ENCODE measurements around the gene ZDHHC14. TPM values are rescaled to one million over a fixed set of nuclear protein-coding genes. Genes with fewer than 3 reads are reported as not detected.
"Not testable (repeated sequence)": the region's sequence is repeated elsewhere in the genome, so short reads cannot be mapped to it uniquely, and the experiment has no call there.

ZDHHC14 gene
- total RNA-seq, 1 donor from 2014 or later, result 26.1 TPM

- intact Hi-C loops (cut with DNase I), result no loop called here
- DNase-seq (ENCODE audit: low spot score), result no peak
Observed at GRCh38 chr6:157401734-157402338, 20.8 kb downstream of the ZDHHC14 start.

- intact Hi-C loops (cut with DNase I), result no loop called here
- DNase-seq (ENCODE audit: low spot score), result no peak
Observed at GRCh38 chr6:157402996-157403685, 22.2 kb downstream of the ZDHHC14 start.

- DNase-seq (ENCODE audit: low spot score), result no peak
- intact Hi-C loops (cut with DNase I), result no loop called here
Observed at GRCh38 chr6:157403686-157404051, 22.7 kb downstream of the ZDHHC14 start.

GRCh38 chr6:157405986-157406385, 25.0 kb downstream of the ZDHHC14 start:
- DNase-seq (ENCODE audit: low spot score), result no peak
- intact Hi-C loops (cut with DNase I), result no loop called here

- no peak for DNase-seq (ENCODE audit: low spot score)
- intact Hi-C loops (cut with DNase I), result no loop called here
Observed at GRCh38 chr6:157406661-157407060, 25.7 kb downstream of the ZDHHC14 start.

GRCh38 chr6:157407646-157408045, 26.7 kb downstream of the ZDHHC14 start:
- no peak for DNase-seq (ENCODE audit: low spot score)
- intact Hi-C loops (cut with DNase I), result no loop called here

- intact Hi-C loops (cut with DNase I); DNase-seq (ENCODE audit: low spot score): not testable (repeated sequence)
Observed at GRCh38 chr6:157408427-157408826, 27.4 kb downstream of the ZDHHC14 start.

GRCh38 chr6:157410045-157410444, 29.1 kb downstream of the ZDHHC14 start:
- DNase-seq (ENCODE audit: low spot score), result no peak
- intact Hi-C loops (cut with DNase I), result no loop called here

GRCh38 chr6:157411368-157411767, 30.4 kb downstream of the ZDHHC14 start:
- no peak for DNase-seq (ENCODE audit: low spot score)
- intact Hi-C loops (cut with DNase I), result no loop called here

GRCh38 chr6:157412791-157413190, 31.8 kb downstream of the ZDHHC14 start:
- intact Hi-C loops (cut with DNase I), result no loop called here

GRCh38 chr6:157420497-157420896, 39.5 kb downstream of the ZDHHC14 start:
- peak; percentile 27 for DNase-seq (ENCODE audit: low spot score)

More at GRCh38 chr6:157412791-157413190, 31.8 kb downstream of the ZDHHC14 start:
- DNase-seq (ENCODE audit: low spot score), result no peak

GRCh38 chr6:157424491-157425020, 43.6 kb downstream of the ZDHHC14 start:
- peak; percentile 72 for DNase-seq (ENCODE audit: low spot score)
- intact Hi-C loops (cut with DNase I), result no loop called here

More at GRCh38 chr6:157420497-157420896, 39.5 kb downstream of the ZDHHC14 start:
- intact Hi-C loops (cut with DNase I), result no loop called here

GRCh38 chr6:157427969-157428368, 47.0 kb downstream of the ZDHHC14 start:
- peak; percentile 29 for DNase-seq (ENCODE audit: low spot score)
- intact Hi-C loops (cut with DNase I), result no loop called here

- intact Hi-C loops (cut with DNase I), result no loop called here
- peak; percentile 63 for DNase-seq (ENCODE audit: low spot score)
Observed at GRCh38 chr6:157428427-157429202, 47.6 kb downstream of the ZDHHC14 start.

- DNase-seq (ENCODE audit: low spot score), result no peak
- intact Hi-C loops (cut with DNase I), result no loop called here
Observed at GRCh38 chr6:157429248-157429647, 48.3 kb downstream of the ZDHHC14 start.

- intact Hi-C loops (cut with DNase I), result loop anchor here (5.0 kb wide), 2 partner anchors 49 to 104 kb away; partner anchors contain the start of gene ZDHHC14
- peak; percentile 73 for DNase-seq (ENCODE audit: low spot score)
Observed at GRCh38 chr6:157430834-157431233, 49.8 kb downstream of the ZDHHC14 start.

GRCh38 chr6:157432231-157432891, 51.4 kb downstream of the ZDHHC14 start:
- peak; percentile 39 for DNase-seq (ENCODE audit: low spot score)
- intact Hi-C loops (cut with DNase I), result loop anchor here (5.0 kb wide), 2 partner anchors 50 to 105 kb away; partner anchors contain the start of gene ZDHHC14

GRCh38 chr6:157432892-157433265, 51.9 kb downstream of the ZDHHC14 start:
- intact Hi-C loops (cut with DNase I), result loop anchor here (5.0 kb wide), 2 partner anchors 51 to 106 kb away; partner anchors contain the start of gene ZDHHC14

GRCh38 chr6:157433678-157434081, 52.7 kb downstream of the ZDHHC14 start:
- intact Hi-C loops (cut with DNase I), result loop anchor here (5.0 kb wide), 2 partner anchors 51 to 106 kb away; partner anchors contain the start of gene ZDHHC14
- DNase-seq (ENCODE audit: low spot score), result peak; percentile 75

More at GRCh38 chr6:157432892-157433265, 51.9 kb downstream of the ZDHHC14 start:
- DNase-seq (ENCODE audit: low spot score), result peak; percentile 53

All from cardiac septum (tissue), 1 donor.